ENCODE data around the gene KPNA1. TPM values are rescaled to one million over a fixed set of nuclear protein-coding genes. Genes with fewer than 3 reads are reported as not detected.

Gene KPNA1
- total and polyA plus RNA-seq, 4 donors: 20.7 to 42.0 (median 23.5) TPM

GRCh38 chr3:122546151-122546550 is 31.4 kb upstream of the KPNA1 start:
- Histone ChIP-seq H3K36me3 (ENCODE audit: control insufficient read depth in 4 of 4, insufficient read depth in 3 of 4, low read depth in 1 of 4, low read length in 3 of 4) (peaks cover 18 to 61% (median 43%) of the 10 kb centered on the region in 4 donors), H3K4me3 (ENCODE audit: low read depth in 1 of 3, low read length in 3 of 3) (no peak overlapping the region), H3K4me1 (ENCODE audit: control insufficient read depth in 4 of 4, insufficient read depth in 4 of 4, low read length in 3 of 4) (peaks cover 0 to 6% (median 1%) of the 10 kb centered on the region in 4 donors), H3K9ac (ENCODE audit: low read depth in 1 of 2, low read length in 2 of 2) (no peak overlapping the region), H3K27ac (ENCODE audit: low read depth in 1 of 2, low read length in 2 of 2) (no peak overlapping the region), H3K27me3 (ENCODE audit: control insufficient read depth in 4 of 4, insufficient read depth in 4 of 4, low read length in 3 of 4) (no peaks in the 10 kb centered on the region), H3K9me3 (ENCODE audit: control insufficient read depth in 4 of 4, low read length in 3 of 4) (no peaks in the 10 kb centered on the region)
- 49% methylated on average over 5 of the region's 5 CpGs for WGBS
- no peak for TF ChIP-seq REST (IDR thresholded peaks at IDR 0.05)
- TF ChIP-seq FOXA1 (IDR thresholded peaks at IDR 0.05): peak; percentile 60
- peak; percentile 82 for TF ChIP-seq FOXA2 (IDR thresholded peaks at IDR 0.05)
- no peak for TF ChIP-seq HNF4A (conservative IDR thresholded peaks at IDR 0.05)
- no peak for TF ChIP-seq JUND (IDR thresholded peaks at IDR 0.05)
- no peak for TF ChIP-seq EGR1 (IDR thresholded peaks at IDR 0.05; ENCODE audit: low read depth in 2 of 2)
- no peak for TF ChIP-seq ZBTB33 (IDR thresholded peaks at IDR 0.05)
- TF ChIP-seq YY1 (IDR thresholded peaks at IDR 0.05): no peak
- no peak for TF ChIP-seq CTCF (IDR thresholded peaks at IDR 0.05; ENCODE audit: low read depth, low read length, missing input control)
- no peak for TF ChIP-seq RXRA (IDR thresholded peaks at IDR 0.05)
- peak; percentile 13 to 16 for TF ChIP-seq RAD21 (IDR thresholded peaks at IDR 0.05)
- DNase-seq (ENCODE audit: low spot score): no peak

GRCh38 chr3:122538956-122539490 is 24.3 kb upstream of the KPNA1 start:
- Histone ChIP-seq H3K27ac (ENCODE audit: low read depth in 1 of 2, low read length in 2 of 2) (no peak overlapping the region), H3K27me3 (ENCODE audit: control insufficient read depth in 4 of 4, insufficient read depth in 4 of 4, low read length in 3 of 4) (no peaks in the 10 kb centered on the region), H3K4me3 (ENCODE audit: low read depth in 1 of 3, low read length in 3 of 3) (no peak overlapping the region), H3K9ac (ENCODE audit: low read depth in 1 of 2, low read length in 2 of 2) (no peak overlapping the region), H3K9me3 (ENCODE audit: control insufficient read depth in 4 of 4, low read length in 3 of 4) (no peaks in the 10 kb centered on the region), H3K4me1 (ENCODE audit: control insufficient read depth in 4 of 4, insufficient read depth in 4 of 4, low read length in 3 of 4) (no peaks in the 10 kb centered on the region), H3K36me3 (ENCODE audit: control insufficient read depth in 4 of 4, insufficient read depth in 3 of 4, low read depth in 1 of 4, low read length in 3 of 4) (peaks cover 19 to 69% (median 60%) of the 10 kb centered on the region in 4 donors)
- no peak for DNase-seq (ENCODE audit: low spot score)
- 88% methylated on average over 7 of the region's 7 CpGs for WGBS
- no peak for TF ChIP-seq TAF1 (conservative IDR thresholded peaks at IDR 0.05)
- no peak for TF ChIP-seq CTCF (IDR thresholded peaks at IDR 0.05; ENCODE audit: low read depth, low read length, missing input control)
- no peak for TF ChIP-seq JUND (IDR thresholded peaks at IDR 0.05)
- no peak for TF ChIP-seq RXRA (IDR thresholded peaks at IDR 0.05)
- no peak for TF ChIP-seq ATF3 (IDR thresholded peaks at IDR 0.05)
